SU-DHL-6 (cell line): ENCODE data around the gene COL25A1.

Source experiments
- CTCF ChIP-seq: fragments of 200-600 bp; sonication (generic); IDR thresholded peaks from one replicate; pipeline ENCODE4 v1.5.1; 2017; ENCODE audit warnings: antibody characterized with exemption, mild to moderate bottlenecking, low read length, moderate library complexity; ENCODE audit not compliant: insufficient read depth, poor library complexity, severe bottlenecking
- EZH2phosphoT487 ChIP-seq: fragments of 200-600 bp; sonication (generic), shearing (Covaris generic); conservative IDR thresholded peaks from 2 replicates; pipeline ENCODE4 v1.6.1; 2018; ENCODE audit warnings: mild to moderate bottlenecking, antibody characterized with exemption, low read length, moderate library complexity, mixed read lengths

- no peak for TF ChIP-seq CTCF
- no peak for TF ChIP-seq EZH2phosphoT487
Observed at GRCh38 chr4:108946237-108946636, 356.2 kb downstream of the COL25A1 start.
